Activated naive CD8-positive, alpha-beta T cell treated with anti-CD3 and anti-CD28 coated beads, Interleukin-2, amount 10 ng/mL, durations not matched to agents 7 days and 5 days (primary cell): ENCODE data around the gene PHACTR3. TPM values are rescaled to one million over a fixed set of nuclear protein-coding genes. Genes with fewer than 3 reads are reported as not detected.

Experiments used
- ATAC-seq: fragments of 150-1000 bp; cut with Tn5 transposase; one replicate; pipeline ENCODE4 v1.10.0; 2021; ENCODE audit warnings: low read depth, moderate library complexity
- POLR2A ChIA-PET: fragments of 350-600 bp; sonication (Branson Sonifier 250); formaldehyde crosslinking; loops from one replicate; lab custom pipeline; 2021; ENCODE audit warnings: antibody characterized with exemption; lab: Charles Lee
- DNase-seq: peaks from one replicate; pipeline ENCODE4 v3.0.0; 2021
- H3K27ac Mint-ChIP-seq: one replicate; pipeline ENCODE4 v1.8.0; 2022; ENCODE audit warnings: mild to moderate bottlenecking, mixed read lengths
- H3K27me3 Mint-ChIP-seq: one replicate; pipeline ENCODE4 v1.8.0; 2022; ENCODE audit warnings: mild to moderate bottlenecking, moderate library complexity, mixed read lengths
- H3K36me3 Mint-ChIP-seq: one replicate; pipeline ENCODE4 v1.8.0; 2021; ENCODE audit warnings: mild to moderate bottlenecking, mixed read lengths
- H3K4me1 Mint-ChIP-seq: one replicate; pipeline ENCODE4 v1.8.0; 2021; ENCODE audit warnings: mixed read lengths
- H3K4me3 Mint-ChIP-seq: one replicate; pipeline ENCODE4 v1.8.0; 2022; ENCODE audit warnings: mild to moderate bottlenecking, moderate library complexity, mixed read lengths
- H3K9me3 Mint-ChIP-seq: one replicate; pipeline ENCODE4 v1.8.0; 2021; ENCODE audit warnings: mixed read lengths
- total RNA-seq, 2 experiments: library from RNA; stranded (reverse); gene quantifications; one replicate each; pipeline ENCODE4 v1.2.3, GENCODE V29; 2021

The PHACTR3 gene
- total RNA-seq, 2 experiments from 2014 or later = not detected

DNA sequence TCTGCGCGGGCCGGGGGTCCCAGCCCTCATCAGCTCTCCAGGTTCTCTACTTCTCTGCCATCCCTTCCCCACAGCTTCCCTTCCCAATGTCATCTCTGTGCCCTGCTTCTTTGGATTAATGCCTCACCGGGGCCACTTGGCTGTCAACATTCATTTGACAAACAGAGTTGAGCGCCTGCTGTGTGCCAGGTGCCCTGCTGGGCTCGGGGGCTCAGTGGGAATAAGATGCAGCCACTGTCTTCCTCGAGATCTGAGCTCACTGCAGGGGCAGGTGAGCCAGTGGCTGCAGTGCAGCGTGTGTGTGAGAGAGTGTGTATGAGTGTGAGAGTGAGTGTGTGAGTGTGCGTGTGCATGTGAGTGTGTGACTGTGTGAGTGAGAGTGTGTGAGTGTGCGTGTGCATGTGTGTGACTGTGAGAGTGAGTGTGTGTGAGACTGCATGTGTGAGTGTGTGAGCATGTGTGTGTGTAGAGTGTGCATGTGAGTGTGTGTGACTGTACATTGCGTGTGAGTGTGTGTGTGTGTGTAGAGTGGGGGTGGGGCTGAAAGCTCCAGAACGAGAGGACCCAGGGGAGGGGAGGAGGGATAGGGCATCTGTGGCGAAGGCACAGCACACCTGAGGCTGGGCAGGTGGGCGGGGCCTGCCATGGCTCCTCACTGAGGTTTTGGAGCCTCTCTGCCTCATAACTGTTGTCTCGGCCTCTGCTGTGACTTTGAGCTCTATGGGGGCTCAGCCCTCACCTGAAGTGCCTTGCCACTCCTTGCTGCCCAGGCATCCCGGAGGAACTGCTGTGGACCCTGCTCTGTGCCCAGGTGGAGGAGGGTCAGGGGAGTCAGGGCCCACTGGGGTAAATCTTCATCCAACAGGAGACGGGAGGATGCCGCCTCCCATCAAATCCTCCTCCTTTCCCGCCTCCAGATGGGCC lies 36.5 kb upstream of the PHACTR3 start:
- H3K4me3 Mint-ChIP-seq = no peak overlapping the region

GRCh38 chr20:59568509-59569024 lies 35.8 kb upstream of the PHACTR3 start:
- H3K36me3 Mint-ChIP-seq = no peaks in the 10 kb centered on the region
- POLR2A ChIA-PET = no interaction called here
- ATAC-seq (no peak), DNase-seq (no peak)
- no peaks in the 10 kb centered on the region for H3K9me3 Mint-ChIP-seq
- H3K27ac Mint-ChIP-seq = no peak overlapping the region
- no peak overlapping the region for H3K4me3 Mint-ChIP-seq
- H3K4me1 Mint-ChIP-seq = no peaks in the 10 kb centered on the region
- H3K27me3 Mint-ChIP-seq = peaks cover 7% of the 10 kb centered on the region

More for the DNA sequence above, 36.5 kb upstream of the PHACTR3 start:
- ATAC-seq (no peak), DNase-seq (no peak)
- Mint-ChIP-seq H3K4me1 (no peaks in the 10 kb centered on the region), H3K9me3 (no peaks in the 10 kb centered on the region), H3K36me3 (no peaks in the 10 kb centered on the region), H3K27ac (no peak overlapping the region), H3K27me3 (no peaks in the 10 kb centered on the region)
- POLR2A ChIA-PET = no interaction called here

DNA sequence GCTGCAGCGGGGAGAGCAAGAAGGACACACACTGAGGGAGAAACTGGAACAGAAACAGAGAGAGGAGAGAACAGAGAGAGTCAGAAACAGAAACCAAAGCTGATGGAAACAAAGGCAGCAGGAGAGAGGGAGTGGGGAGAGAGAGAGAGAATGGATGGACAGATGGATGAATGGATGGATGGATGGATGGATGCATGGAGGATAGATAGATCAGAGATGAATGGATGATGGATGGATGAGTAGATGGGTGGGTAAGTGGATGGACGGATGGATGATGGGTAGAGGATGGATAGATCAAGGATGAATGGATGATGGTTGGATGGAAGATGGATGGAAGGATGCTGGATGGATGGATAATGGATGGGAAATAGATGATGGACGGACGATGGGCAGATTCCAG lies 35.0 kb upstream of the PHACTR3 start:
- no peak for DNase-seq
- Mint-ChIP-seq H3K36me3 (no peaks in the 10 kb centered on the region), H3K4me1 (no peaks in the 10 kb centered on the region), H3K4me3 (no peak overlapping the region), H3K27me3 (peaks cover 7% of the 10 kb centered on the region), H3K9me3 (no peaks in the 10 kb centered on the region), H3K27ac (no peak overlapping the region)
- no peak for ATAC-seq
- POLR2A ChIA-PET = no interaction called here

DNA sequence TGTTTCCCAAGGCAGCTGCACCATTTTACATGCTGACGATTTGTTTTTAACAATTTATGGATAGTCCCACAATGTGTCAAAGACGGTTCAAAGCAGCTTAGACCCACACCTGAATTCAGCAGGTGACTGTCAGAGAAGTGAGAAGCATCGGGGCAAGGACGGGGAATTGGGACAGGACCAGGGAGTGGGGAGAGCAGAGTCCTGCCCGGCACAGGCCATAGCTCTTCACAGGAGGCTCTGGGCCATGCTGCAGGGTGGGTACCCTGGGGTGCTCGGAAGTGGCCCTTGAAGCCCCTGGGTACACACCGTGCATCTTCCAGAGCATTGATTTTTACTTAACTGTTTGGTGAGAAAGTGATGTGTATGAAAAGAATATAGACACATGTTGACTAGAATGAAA lies 33.2 kb upstream of the PHACTR3 start:
- H3K27me3 Mint-ChIP-seq = peaks cover 17% of the 10 kb centered on the region
- no peaks in the 10 kb centered on the region for H3K9me3 Mint-ChIP-seq
- POLR2A ChIA-PET = no interaction called here
- DNase-seq = no peak
- no peak overlapping the region for H3K27ac Mint-ChIP-seq
- no peaks in the 10 kb centered on the region for H3K36me3 Mint-ChIP-seq
- no peaks in the 10 kb centered on the region for H3K4me1 Mint-ChIP-seq
- H3K4me3 Mint-ChIP-seq = no peak overlapping the region
- ATAC-seq = no peak

DNA sequence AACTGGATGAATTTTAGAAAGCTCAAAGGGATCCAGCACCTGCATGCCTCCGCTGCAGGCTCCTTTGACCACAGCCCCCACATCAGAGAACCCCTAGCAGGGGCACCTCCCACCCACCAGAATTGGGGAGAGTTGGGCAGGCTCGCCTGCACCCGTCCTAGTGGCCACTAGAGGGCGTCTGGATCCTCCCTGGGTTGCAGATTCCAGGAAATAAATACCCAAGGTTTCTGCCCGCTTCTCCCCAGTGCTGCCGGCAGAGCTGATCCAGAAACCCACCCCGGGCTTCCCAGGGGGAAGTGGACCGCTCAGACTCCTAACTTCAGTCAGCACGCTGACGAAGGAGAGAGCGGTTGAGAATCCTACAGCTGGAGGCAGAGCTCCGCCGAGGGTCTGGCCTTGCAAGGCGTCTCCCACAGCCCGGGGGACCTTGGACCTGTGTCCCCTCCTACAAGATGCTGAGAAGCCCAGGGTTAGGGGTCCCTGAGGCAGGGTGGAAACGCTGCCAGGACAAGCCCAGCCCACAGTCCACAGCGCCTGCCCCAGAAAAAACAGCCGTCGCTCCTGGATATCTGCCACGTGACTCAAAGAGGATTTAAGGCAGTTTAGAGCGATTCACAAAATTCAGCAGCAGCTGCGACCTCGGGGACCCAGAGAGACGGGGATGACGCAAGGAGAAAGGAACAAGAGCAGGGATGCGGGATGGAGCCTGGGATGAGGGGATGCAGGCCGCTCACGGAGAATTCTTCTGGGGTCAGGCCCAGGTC lies 32.6 kb upstream of the PHACTR3 start:
- peaks cover 23% of the 10 kb centered on the region for H3K27me3 Mint-ChIP-seq
- H3K36me3 Mint-ChIP-seq = no peaks in the 10 kb centered on the region
- POLR2A ChIA-PET = no interaction called here
- peak overlapping the region; percentile 47 for H3K4me3 Mint-ChIP-seq
- H3K27ac Mint-ChIP-seq = no peak overlapping the region
- no peaks in the 10 kb centered on the region for H3K4me1 Mint-ChIP-seq
- no peaks in the 10 kb centered on the region for H3K9me3 Mint-ChIP-seq
- peak; percentile 66 for DNase-seq
- peak; percentile 72 for ATAC-seq

DNA sequence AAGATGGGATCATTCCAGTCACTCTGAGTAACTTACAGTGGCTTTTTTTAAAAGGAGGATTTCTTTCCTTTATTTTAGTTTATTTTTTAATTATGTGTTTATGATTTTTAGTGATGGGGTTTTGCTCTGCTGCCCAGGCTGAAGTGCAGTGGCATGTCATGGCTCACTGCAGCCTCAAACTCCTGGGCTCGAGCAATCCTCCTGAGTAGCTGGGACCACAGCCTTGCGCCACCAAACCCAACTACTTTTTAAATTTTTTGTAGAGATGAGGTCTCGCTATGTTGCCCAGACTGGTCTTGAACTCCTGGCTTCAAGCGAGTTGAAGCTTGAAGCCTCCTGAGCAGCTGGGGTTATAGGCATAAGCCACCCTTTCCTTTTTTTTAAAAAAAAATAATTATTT lies 31.8 kb upstream of the PHACTR3 start:
- DNase-seq = no peak
- H3K27me3 Mint-ChIP-seq = peaks cover 27% of the 10 kb centered on the region
- H3K27ac Mint-ChIP-seq = no peak overlapping the region
- no peaks in the 10 kb centered on the region for H3K36me3 Mint-ChIP-seq
- no peak for ATAC-seq
- POLR2A ChIA-PET = no interaction called here
- no peak overlapping the region for H3K4me3 Mint-ChIP-seq
- no peaks in the 10 kb centered on the region for H3K9me3 Mint-ChIP-seq
- no peaks in the 10 kb centered on the region for H3K4me1 Mint-ChIP-seq

DNA sequence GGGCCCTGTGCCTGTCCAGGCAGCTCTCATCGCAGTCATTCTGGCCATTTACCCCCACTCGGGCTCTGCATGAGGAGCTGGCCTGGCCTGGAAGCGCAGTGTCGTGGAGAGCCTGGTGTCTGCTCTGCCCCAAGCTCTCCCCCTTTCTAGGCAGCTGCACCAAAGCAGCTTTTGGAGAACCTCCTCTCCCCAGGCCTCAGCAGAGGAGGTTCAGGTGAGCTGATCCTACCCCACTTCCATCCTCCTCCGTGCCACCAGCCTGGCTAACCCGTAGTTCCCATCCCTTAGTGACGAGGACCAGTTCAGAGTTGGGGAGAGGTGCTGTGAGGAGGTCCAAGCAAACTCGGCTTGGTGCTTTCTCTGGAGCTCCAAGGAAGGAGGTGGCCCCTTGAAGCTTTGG lies 30.5 kb upstream of the PHACTR3 start:
- DNase-seq = no peak
- Mint-ChIP-seq H3K27ac (no peak overlapping the region), H3K36me3 (no peaks in the 10 kb centered on the region), H3K4me3 (no peak overlapping the region), H3K9me3 (no peaks in the 10 kb centered on the region), H3K27me3 (peaks cover 39% of the 10 kb centered on the region), H3K4me1 (no peaks in the 10 kb centered on the region)
- ATAC-seq = no peak
- POLR2A ChIA-PET = no interaction called here

DNA sequence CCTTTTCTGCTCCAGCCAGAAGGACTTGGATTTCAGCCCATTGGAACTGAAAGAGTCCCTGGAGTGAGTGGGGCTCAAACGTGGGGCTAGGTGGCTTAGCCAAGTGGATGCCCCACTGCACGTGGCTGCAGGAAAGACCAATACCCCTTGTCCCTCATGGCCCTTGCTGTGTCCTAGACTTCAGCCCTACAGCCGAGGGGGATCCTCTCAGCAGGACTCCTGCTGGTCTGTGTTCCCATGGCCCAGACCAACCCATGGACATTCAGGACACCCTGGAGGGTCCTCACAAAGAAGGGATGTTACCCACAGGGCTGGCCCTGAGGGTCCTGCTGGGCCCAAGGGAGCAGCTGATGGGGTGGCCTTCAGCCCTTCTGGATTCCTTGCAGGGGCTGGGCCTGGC lies 30.0 kb upstream of the PHACTR3 start:
- H3K4me3 Mint-ChIP-seq = no peak overlapping the region
- H3K36me3 Mint-ChIP-seq = no peaks in the 10 kb centered on the region
- POLR2A ChIA-PET = no interaction called here
- ATAC-seq (no peak), DNase-seq (no peak)
- no peaks in the 10 kb centered on the region for H3K4me1 Mint-ChIP-seq
- H3K27me3 Mint-ChIP-seq = peaks cover 44% of the 10 kb centered on the region
- H3K9me3 Mint-ChIP-seq = no peaks in the 10 kb centered on the region
- H3K27ac Mint-ChIP-seq = no peak overlapping the region

GRCh38 chr20:59575216-59575615 lies 29.1 kb upstream of the PHACTR3 start:
- no peak for ATAC-seq
- POLR2A ChIA-PET = no interaction called here
- H3K4me3 Mint-ChIP-seq = no peak overlapping the region
- DNase-seq = no peak
- H3K36me3 Mint-ChIP-seq = no peaks in the 10 kb centered on the region
- H3K9me3 Mint-ChIP-seq = no peaks in the 10 kb centered on the region
- peaks cover 53% of the 10 kb centered on the region for H3K27me3 Mint-ChIP-seq
- no peak overlapping the region for H3K27ac Mint-ChIP-seq
- no peaks in the 10 kb centered on the region for H3K4me1 Mint-ChIP-seq

DNA sequence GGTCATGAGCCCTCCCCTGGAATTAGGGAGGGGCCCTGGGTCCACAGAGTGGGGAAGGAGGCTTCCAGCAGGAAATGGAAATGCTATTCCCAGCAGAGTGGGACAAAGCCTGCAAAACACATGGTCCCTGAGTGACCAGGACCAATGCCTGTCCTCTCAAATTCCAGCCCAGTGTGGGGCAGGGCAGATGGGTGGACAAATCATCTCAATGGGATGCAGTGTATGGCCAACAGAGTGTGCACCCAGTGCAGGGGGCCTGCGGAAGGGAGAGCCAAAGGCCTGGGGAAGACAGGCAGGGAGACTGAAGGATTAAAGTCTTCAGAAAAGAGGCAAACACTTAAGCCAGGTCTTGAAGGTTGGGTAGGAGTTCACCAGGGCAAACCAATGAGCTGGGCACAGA lies 28.7 kb upstream of the PHACTR3 start:
- Mint-ChIP-seq H3K27me3 (peaks cover 54% of the 10 kb centered on the region), H3K9me3 (no peaks in the 10 kb centered on the region), H3K36me3 (no peaks in the 10 kb centered on the region), H3K27ac (no peak overlapping the region), H3K4me3 (no peak overlapping the region), H3K4me1 (no peaks in the 10 kb centered on the region)
- DNase-seq = no peak
- no peak for ATAC-seq
- POLR2A ChIA-PET = no interaction called here

DNA sequence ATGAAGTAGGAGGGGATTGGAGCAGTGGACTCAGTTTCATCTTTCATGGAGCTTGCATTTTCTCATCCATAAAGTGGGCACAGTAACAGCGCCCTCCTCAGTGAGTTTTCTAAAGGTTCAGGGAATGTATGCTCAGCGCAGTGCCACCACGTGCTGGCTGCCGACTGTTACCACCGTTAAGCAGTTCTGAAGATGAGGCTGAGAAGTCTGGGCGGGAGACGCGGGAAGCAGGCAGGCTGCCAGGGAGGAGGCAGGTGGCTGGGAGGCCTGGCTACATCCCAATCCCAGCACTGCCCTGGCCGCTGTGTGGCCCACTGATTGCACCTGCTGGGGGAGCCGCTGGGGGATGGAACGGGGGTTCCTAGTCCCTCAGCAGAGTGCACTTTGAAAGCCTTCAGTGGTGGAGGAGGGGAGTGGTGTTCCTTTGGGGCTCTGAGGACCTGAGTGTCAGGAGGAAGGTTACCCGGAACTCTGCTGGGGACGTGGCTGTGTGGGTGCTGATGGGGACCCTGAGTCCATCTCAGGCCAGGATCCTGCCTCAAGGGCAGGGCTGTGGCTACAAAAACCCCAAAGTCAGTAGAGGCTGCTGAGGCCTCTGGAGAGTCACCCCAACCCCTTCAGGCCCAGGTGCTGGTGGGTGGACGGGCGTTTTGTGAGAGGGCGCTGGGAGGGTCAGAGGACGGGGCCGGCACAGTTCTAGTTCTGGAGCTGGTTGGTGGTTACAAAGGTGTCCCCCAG lies 28.0 kb upstream of the PHACTR3 start:
- H3K27ac Mint-ChIP-seq = no peak overlapping the region
- H3K4me3 Mint-ChIP-seq = no peak overlapping the region
- no peaks in the 10 kb centered on the region for H3K4me1 Mint-ChIP-seq
- H3K9me3 Mint-ChIP-seq = no peaks in the 10 kb centered on the region
- DNase-seq = no peak
- POLR2A ChIA-PET = no interaction called here
- H3K36me3 Mint-ChIP-seq = no peaks in the 10 kb centered on the region
- H3K27me3 Mint-ChIP-seq = peaks cover 54% of the 10 kb centered on the region
- ATAC-seq = no peak

GRCh38 chr20:59577037-59577808 lies 27.1 kb upstream of the PHACTR3 start:
- no peaks in the 10 kb centered on the region for H3K36me3 Mint-ChIP-seq
- no peaks in the 10 kb centered on the region for H3K4me1 Mint-ChIP-seq
- POLR2A ChIA-PET = no interaction called here
- ATAC-seq (no peak), DNase-seq (no peak)
- peaks cover 54% of the 10 kb centered on the region for H3K27me3 Mint-ChIP-seq
- no peak overlapping the region for H3K27ac Mint-ChIP-seq
- no peaks in the 10 kb centered on the region for H3K9me3 Mint-ChIP-seq
- no peak overlapping the region for H3K4me3 Mint-ChIP-seq
